ENCODE results near the gene DESI1.
"Not testable (repeated sequence)": the region's sequence is repeated elsewhere in the genome, so short reads cannot be mapped to it uniquely, and the experiment has no call there.

DESI1 gene

GRCh38 chr22:41620589-41621098 is at the start of gene DESI1:
DESI1 (minus strand) TSS chr22:41621043; CDS start chr22:41620839, 204 bp downstream.
- no peak for DNase-seq (ENCODE audit: low read depth)

GRCh38 chr22:41668971-41669911 is 48.4 kb upstream of the DESI1 start:
- peak; percentile 37 for DNase-seq (ENCODE audit: low read depth)

GRCh38 chr22:41664951-41665350 is 44.1 kb upstream of the DESI1 start:
- DNase-seq (ENCODE audit: low read depth) = no peak

DNA sequence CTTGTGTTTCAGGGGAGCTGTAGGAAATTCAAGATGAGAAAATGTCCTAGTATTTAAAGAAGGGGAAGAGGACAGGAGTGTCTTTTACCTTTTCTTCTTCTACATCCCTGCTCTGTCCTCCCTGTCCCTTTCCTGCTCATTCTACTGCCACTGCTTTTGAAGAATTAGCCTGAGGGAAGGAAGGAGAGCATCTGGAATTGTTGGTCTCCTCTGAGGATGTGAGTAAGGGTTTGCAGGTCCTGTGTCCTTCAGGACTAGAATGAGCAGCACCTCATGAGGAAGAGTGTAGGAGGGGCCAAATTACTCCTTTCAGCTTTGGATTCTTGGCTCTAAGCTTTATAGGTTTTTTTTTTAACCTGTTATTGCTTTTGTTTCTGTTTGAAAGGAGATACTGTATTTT is 43.6 kb upstream of the DESI1 start:
- no peak for DNase-seq (ENCODE audit: low read depth)

- not testable (repeated sequence) for DNase-seq (ENCODE audit: low read depth)
These were observed 42.8 kb upstream of the DESI1 start for GRCh38 chr22:41663594-41663993.

DNA sequence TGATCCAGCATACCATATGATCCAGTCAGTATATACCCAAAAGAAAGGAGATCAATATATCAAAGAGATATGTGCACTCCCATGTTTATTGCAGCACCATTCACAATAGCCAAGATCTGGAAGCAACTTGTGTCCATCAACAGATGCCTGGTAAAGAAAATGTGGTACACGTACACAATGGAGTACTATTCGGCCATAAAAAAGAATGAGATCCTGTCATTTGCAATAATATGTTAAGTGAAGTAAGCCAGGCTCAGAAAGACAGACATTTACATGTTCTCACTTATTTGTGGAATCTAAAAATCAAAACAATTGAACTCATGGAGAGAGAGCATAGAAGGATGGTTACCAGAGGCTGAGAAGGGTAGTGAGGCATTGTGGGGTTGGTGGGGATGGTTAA is 40.9 kb upstream of the DESI1 start:
- DNase-seq (ENCODE audit: low read depth) = no peak

GRCh38 chr22:41661088-41661487 is 40.2 kb upstream of the DESI1 start:
- DNase-seq (ENCODE audit: low read depth) = no peak

- no peak for DNase-seq (ENCODE audit: low read depth)
These were observed 39.6 kb upstream of the DESI1 start for GRCh38 chr22:41660416-41660815.

DNA sequence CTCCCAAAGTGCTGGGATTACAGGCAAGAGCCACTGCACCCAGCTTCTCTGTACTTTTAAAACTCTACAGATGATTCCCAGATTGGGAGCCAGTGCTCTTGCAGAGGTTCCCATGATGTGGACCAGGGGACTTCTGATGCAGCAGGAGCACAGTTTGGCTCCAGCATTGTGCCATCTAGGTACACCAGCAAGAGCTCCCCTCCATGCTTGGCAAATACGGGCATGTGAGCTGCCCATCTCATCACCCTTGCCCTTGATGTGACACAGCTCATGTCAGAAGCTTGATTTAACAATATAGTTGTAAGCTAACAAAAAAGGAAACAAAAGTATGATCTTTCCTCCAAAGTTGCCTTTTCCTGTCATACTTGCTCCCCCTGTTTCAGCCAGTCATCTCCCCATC is 39.1 kb upstream of the DESI1 start:
- DNase-seq (ENCODE audit: low read depth) = no peak

GRCh38 chr22:41658869-41659268 is 38.0 kb upstream of the DESI1 start:
- DNase-seq (ENCODE audit: low read depth) = no peak

GRCh38 chr22:41657709-41658108 is 36.9 kb upstream of the DESI1 start:
- no peak for DNase-seq (ENCODE audit: low read depth)

DNA sequence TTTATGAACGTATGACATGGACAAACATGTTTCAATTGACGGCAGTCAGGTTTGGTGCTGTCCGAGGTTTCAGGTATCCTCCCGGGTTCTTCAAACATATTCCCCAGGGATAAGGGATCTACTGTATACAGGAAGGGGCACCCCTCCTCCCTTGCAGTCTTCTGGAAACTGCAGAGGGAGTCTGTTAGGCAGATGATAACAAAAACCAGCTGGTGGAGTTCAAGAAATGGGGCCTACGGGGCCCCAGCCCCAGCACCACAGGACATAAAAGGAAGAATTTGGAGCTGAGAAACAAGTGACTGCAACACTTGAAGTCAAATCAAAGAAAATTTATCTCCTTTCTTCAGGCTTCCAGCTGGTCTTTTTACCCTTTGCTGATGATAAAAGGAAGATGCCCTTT is 35.7 kb upstream of the DESI1 start:
- no peak for DNase-seq (ENCODE audit: low read depth)

DNA sequence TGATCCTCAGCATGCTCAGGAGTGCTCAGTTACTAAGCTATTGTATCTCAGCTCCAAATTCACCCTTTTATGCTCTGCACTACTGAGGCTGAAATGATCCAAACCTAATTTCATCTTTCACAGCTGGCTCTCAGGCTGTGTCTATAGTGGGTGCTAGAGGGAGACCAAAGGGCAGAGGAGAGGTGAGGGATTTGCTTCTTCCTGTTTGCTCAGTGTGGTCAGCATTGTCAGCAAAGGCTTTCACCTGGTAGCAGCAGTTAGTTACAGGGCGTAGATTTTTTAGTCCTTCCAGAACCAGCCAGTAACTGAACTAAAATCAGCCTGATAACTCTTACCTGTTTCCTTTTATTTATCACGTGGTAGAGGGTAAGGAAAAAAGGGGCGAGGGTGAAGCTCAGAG is 33.5 kb upstream of the DESI1 start:
- no peak for DNase-seq (ENCODE audit: low read depth)

GRCh38 chr22:41650821-41651220 is 30.0 kb upstream of the DESI1 start:
- DNase-seq (ENCODE audit: low read depth) = no peak

GRCh38 chr22:41650229-41650628 is 29.4 kb upstream of the DESI1 start:
- no peak for DNase-seq (ENCODE audit: low read depth)

DNA sequence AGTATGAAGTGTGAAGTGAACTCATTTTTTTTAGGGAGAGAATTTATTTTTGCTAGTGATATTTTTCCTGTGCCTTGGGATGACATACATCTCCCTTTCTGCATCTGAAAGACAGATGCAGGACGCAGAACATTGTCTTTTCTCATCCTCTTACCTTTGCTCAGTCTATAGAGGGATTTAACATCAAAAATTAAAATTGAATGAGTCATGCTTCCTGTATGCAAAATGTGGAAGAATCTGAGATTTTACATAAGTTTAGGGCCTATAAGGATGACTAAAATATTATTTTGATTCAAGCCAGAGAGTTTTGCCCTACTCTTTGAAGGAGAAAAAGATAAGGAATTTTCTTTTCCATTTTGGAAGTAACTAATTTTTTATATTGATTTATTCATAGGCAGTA is 27.6 kb upstream of the DESI1 start:
- no peak for DNase-seq (ENCODE audit: low read depth)

GRCh38 chr22:41647771-41648170 is 26.9 kb upstream of the DESI1 start:
- no peak for DNase-seq (ENCODE audit: low read depth)

DNA sequence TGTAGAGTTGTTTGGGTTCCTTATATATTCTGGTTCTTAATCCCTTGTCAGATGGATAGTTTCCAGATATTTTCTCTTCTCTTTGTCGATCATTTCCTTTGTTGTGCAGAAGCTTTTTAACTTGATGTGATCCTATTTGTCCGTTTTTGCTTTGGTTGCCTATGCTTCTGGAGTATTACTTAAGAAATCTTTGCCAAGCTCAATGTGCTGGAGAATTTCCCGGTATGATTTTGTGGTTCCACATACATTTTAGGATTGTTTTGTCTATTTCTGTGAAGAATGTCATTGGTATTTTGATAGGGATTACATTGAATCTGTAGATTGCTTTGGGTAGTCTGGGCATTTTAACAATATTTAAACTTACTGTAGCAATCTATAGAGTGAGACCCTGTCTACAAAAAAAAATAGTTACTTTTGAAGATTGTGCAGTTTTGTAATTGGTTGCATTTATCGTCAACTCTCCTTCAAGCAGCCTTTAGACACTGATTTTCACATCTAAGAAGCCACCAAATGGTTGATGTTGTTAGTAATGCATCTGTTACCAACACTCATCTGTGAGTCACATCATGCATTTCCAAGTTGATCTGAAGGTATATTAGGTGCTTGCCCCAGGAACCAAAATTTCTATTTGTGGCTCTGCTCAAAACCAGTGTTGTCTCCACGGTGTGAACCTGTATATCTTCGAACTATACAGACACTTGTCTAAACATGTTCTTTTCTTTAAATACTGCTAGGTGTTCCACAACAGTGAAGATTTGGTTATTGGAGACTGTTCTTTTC is 21.7 kb upstream of the DESI1 start:
- DNase-seq (ENCODE audit: low read depth) = no peak

DNA sequence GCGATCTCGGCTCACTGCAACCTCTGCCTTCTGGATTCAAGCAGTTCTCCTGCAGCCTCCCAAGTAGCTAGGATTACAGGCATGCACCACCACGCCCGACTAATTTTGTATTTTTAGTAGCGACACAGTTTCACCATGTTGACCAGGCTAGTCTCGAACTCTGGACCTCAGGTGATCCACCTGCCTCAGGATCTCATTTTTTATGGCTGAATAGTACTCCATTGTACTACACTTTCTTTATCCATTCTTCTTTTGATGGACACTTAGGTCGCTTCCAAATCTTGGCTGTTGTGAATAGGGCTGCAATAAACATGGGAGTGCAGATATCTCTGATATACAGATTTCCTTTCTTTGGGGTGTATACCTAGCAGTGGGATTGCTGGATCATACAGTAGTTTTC is 21.0 kb upstream of the DESI1 start:
- no peak for DNase-seq (ENCODE audit: low read depth)

GRCh38 chr22:41638748-41639147 is 17.9 kb upstream of the DESI1 start:
- no peak for DNase-seq (ENCODE audit: low read depth)

- DNase-seq (ENCODE audit: low read depth) = no peak
These were observed 17.3 kb upstream of the DESI1 start for GRCh38 chr22:41638124-41638523.

- not testable (repeated sequence) for DNase-seq (ENCODE audit: low read depth)
These were observed 16.8 kb upstream of the DESI1 start for GRCh38 chr22:41637623-41638022.

- DNase-seq (ENCODE audit: low read depth) = no peak
These were observed 15.6 kb upstream of the DESI1 start for GRCh38 chr22:41636467-41636866.

Measured in non-pigmented ciliary epithelial cell (primary cell).